ENCODE measurements around the gene TMEM169.

The TMEM169 gene

GRCh38 chr2:216082805-216083204, 1.1 kb downstream of the TMEM169 start:
- no peak for DNase-seq (ENCODE audit: low read depth)
- TF ChIP-seq CTCF (IDR thresholded peaks at IDR 0.05; ENCODE audit: control insufficient read depth, insufficient read depth, low read depth, low read length, missing control alignments): no peak
- H3K4me3 ChIP-seq (ENCODE audit: control insufficient read depth, low read depth, low read length): no peak overlapping the region

- no peak for TF ChIP-seq CTCF (IDR thresholded peaks at IDR 0.05; ENCODE audit: control insufficient read depth, insufficient read depth, low read depth, low read length, missing control alignments)
- H3K4me3 ChIP-seq (ENCODE audit: control insufficient read depth, low read depth, low read length): no peak overlapping the region
- peak; percentile 63 for DNase-seq (ENCODE audit: low read depth)
These were observed 2.0 kb downstream of the TMEM169 start for GRCh38 chr2:216083464-216084281.

- no peak for TF ChIP-seq CTCF (IDR thresholded peaks at IDR 0.05; ENCODE audit: control insufficient read depth, insufficient read depth, low read depth, low read length, missing control alignments)
- H3K4me3 ChIP-seq (ENCODE audit: control insufficient read depth, low read depth, low read length): no peak overlapping the region
- DNase-seq (ENCODE audit: low read depth): no peak
These were observed 2.8 kb downstream of the TMEM169 start for GRCh38 chr2:216084547-216084946.

GRCh38 chr2:216086207-216086893, 4.6 kb downstream of the TMEM169 start:
- TF ChIP-seq CTCF (IDR thresholded peaks at IDR 0.05; ENCODE audit: control insufficient read depth, insufficient read depth, low read depth, low read length, missing control alignments): no peak
- no peak for DNase-seq (ENCODE audit: low read depth)
- no peak overlapping the region for H3K4me3 ChIP-seq (ENCODE audit: control insufficient read depth, low read depth, low read length)

GRCh38 chr2:216090369-216090786, 8.7 kb downstream of the TMEM169 start:
- DNase-seq (ENCODE audit: low read depth): no peak
- no peak overlapping the region for H3K4me3 ChIP-seq (ENCODE audit: control insufficient read depth, low read depth, low read length)
- no peak for TF ChIP-seq CTCF (IDR thresholded peaks at IDR 0.05; ENCODE audit: control insufficient read depth, insufficient read depth, low read depth, low read length, missing control alignments)

GRCh38 chr2:216092646-216093045, 10.9 kb downstream of the TMEM169 start:
- no peak overlapping the region for H3K4me3 ChIP-seq (ENCODE audit: control insufficient read depth, low read depth, low read length)
- TF ChIP-seq CTCF (IDR thresholded peaks at IDR 0.05; ENCODE audit: control insufficient read depth, insufficient read depth, low read depth, low read length, missing control alignments): no peak
- no peak for DNase-seq (ENCODE audit: low read depth)

All from AG09309 (cell line).